Fibroblast of pulmonary artery (primary cell): Measurements from ENCODE around the gene NTNG2.

Experiments
- DNase-seq: peaks from one replicate; pipeline ENCODE4 v3.0.0-alpha.2; 2010; ENCODE audit warnings: low read depth
- H3K4me3 ChIP-seq: replicated peaks from 2 replicates; pipeline ENCODE4 v1.5.1; 2011; ENCODE audit warnings: low read depth, mild to moderate bottlenecking, control low read depth, low read length, moderate library complexity
- CTCF ChIP-seq: IDR thresholded peaks from 2 replicates; pipeline ENCODE4 v1.5.1; 2011; ENCODE audit warnings: mild to moderate bottlenecking, control low read depth, low read length, inconsistent platforms; ENCODE audit errors: missing control alignments

Gene NTNG2

DNA sequence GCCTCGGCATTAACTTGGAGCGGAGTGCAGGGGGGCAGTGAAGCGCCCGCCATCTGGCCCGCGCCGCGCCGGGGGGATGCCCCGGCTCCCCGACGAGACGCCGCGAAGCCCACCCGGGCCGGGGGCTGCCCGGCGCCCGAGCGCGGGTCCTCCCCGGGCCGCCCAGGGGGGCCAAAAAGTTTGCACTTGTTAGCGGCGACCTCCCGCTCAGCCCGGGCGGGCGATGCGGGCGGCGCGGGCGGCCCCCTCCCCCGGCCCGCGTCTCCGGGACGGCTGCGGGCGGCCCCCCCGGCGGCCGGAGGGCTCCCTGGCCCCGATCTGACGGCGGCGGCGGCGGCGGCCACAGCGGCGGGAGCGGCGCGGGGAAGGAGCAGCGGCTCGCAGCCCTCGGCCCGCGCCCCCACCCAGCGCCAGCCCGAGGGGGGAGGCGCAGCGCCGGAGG lies at the start of gene NTNG2:
Gene NTNG2 (plus strand): TSS at position 316 of the 442 bp plus-strand sequence. CDS start 4,774 bp downstream, outside the sequence.
- DNase-seq = no peak

GRCh38 chr9:132114102-132114707 lies 47.7 kb upstream of the NTNG2 start:
- DNase-seq = peak; percentile 69
- no peak for TF ChIP-seq CTCF
- no peak overlapping the region for H3K4me3 ChIP-seq

More for the DNA sequence above, at the start of gene NTNG2:
- no peak for TF ChIP-seq CTCF
- H3K4me3 ChIP-seq = peak within 1 kb of the TSS; percentile 64

- no peak for TF ChIP-seq CTCF
- no peak overlapping the region for H3K4me3 ChIP-seq
- DNase-seq = no peak
These were observed 45.3 kb upstream of the NTNG2 start for GRCh38 chr9:132116583-132116982.

- no peak for TF ChIP-seq CTCF
- no peak for DNase-seq
- H3K4me3 ChIP-seq = no peak overlapping the region
These were observed 44.2 kb upstream of the NTNG2 start for GRCh38 chr9:132117694-132118093.

GRCh38 chr9:132121021-132121420 lies 40.8 kb upstream of the NTNG2 start:
- TF ChIP-seq CTCF = no peak
- DNase-seq = no peak
- H3K4me3 ChIP-seq = no peak overlapping the region

DNA sequence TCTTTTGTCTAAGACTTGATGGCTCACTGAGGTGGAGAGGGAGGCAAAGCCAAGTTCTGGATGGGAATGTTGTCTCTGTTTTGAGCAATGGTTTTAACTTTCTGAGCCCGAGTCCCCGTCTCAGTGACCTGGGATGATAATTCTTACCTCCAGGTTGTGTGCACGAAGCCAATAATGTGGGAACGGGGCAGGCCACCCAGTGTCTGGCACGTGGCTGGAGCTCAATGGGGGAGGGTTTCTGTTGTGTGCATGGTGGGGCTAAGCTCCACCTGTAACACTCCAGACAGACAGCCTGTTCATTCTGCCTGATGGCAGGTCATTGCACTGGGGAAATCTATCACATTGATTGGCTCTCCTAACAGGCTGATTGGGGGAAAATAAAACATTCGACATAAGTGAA lies 37.1 kb upstream of the NTNG2 start:
- TF ChIP-seq CTCF = no peak
- no peak overlapping the region for H3K4me3 ChIP-seq
- DNase-seq = no peak

DNA sequence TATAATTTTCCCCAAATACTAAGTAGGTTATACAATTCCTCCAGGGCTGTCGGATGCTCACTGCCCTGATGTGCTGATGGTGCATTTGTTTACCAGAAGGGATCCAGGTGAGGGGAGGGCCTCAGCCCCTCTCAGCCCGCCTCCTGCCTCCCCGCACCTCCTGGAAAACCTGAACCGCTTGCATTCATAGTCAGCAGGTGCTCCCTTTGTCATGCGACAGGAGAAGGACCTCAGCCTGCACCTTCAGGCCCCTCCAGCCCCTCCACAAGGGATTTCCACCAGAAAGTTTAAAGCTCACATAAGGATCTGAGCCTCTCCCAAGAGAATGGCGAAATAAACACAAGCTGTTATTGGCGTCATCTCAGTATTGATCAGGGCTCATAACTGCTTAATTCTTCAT lies 36.5 kb upstream of the NTNG2 start:
- no peak for DNase-seq
- no peak for TF ChIP-seq CTCF
- no peak overlapping the region for H3K4me3 ChIP-seq
